Omental fat pad (tissue), 4 donors: ENCODE results near the gene MYCBP2. TPM values are rescaled to one million over a fixed set of nuclear protein-coding genes. Genes with fewer than 3 reads are reported as not detected.
"Not testable (repeated sequence)": the region's sequence is repeated elsewhere in the genome, so short reads cannot be mapped to it uniquely, and the experiment has no call there.

ENCODE experiments used
- ATAC-seq: fragments of 150-250 bp; one replicate; pipeline ENCODE4 v1.9.1; 2016; ENCODE audit warnings: mild to moderate bottlenecking, moderate library complexity; ENCODE audit not compliant: low FRiP score
- DNase-seq: peaks from one replicate; pipeline ENCODE4 v3.0.0-alpha.2; 2019; ENCODE audit warnings: low spot score
- CTCF ChIP-seq, 3 donors: fragments of 450-650 bp; IDR thresholded peaks; one replicate each; pipeline ENCODE4 v1.5.1; 2016 to 2017; ENCODE audit warnings: antibody characterized with exemption in 3 of 3, mild to moderate bottlenecking in 3 of 3, moderate library complexity in 2 of 3
- total RNA-seq, 4 donors: library from RNA; depleted of rRNA; stranded (reverse); fragments of >200 nt; gene quantifications; one replicate each; pipeline ENCODE4 v1.1.0, GENCODE V29; 2016

Gene MYCBP2
- total RNA-seq, 4 donors from 2014 or later = 152 to 277 (median 223) TPM

GRCh38 chr13:77285098-77285497, 41.8 kb downstream of the MYCBP2 start:
- TF ChIP-seq CTCF (IDR thresholded peaks at IDR 0.05) = no peak
- DNase-seq = no peak
- no peak for ATAC-seq

GRCh38 chr13:77274126-77274525, 52.8 kb downstream of the MYCBP2 start:
- no peak for TF ChIP-seq CTCF (IDR thresholded peaks at IDR 0.05)
- DNase-seq (no peak), ATAC-seq (no peak)

GRCh38 chr13:77269141-77269540, 57.8 kb downstream of the MYCBP2 start:
- TF ChIP-seq CTCF (IDR thresholded peaks at IDR 0.05) = no peak
- ATAC-seq (no peak), DNase-seq (no peak)

- DNase-seq = no peak
- no peak for ATAC-seq
- no peak for TF ChIP-seq CTCF (IDR thresholded peaks at IDR 0.05)
Measured at GRCh38 chr13:77267362-77267761, 59.5 kb downstream of the MYCBP2 start.

- DNase-seq (no peak), ATAC-seq (no peak)
- no peak for TF ChIP-seq CTCF (IDR thresholded peaks at IDR 0.05)
Measured at GRCh38 chr13:77265336-77265735, 61.6 kb downstream of the MYCBP2 start.

GRCh38 chr13:77262198-77262597, 64.7 kb downstream of the MYCBP2 start:
- TF ChIP-seq CTCF (IDR thresholded peaks at IDR 0.05) = no peak
- no peak for DNase-seq
- no peak for ATAC-seq

GRCh38 chr13:77250975-77251374, 75.9 kb downstream of the MYCBP2 start:
- no peak for TF ChIP-seq CTCF (IDR thresholded peaks at IDR 0.05)
- DNase-seq = no peak
- ATAC-seq = no peak

- not testable (repeated sequence) for ATAC-seq
Measured at GRCh38 chr13:77245224-77245623, 81.7 kb downstream of the MYCBP2 start.

More at GRCh38 chr13:77245224-77245623, 81.7 kb downstream of the MYCBP2 start:
- DNase-seq = not testable (repeated sequence)
